Measurements from ENCODE around the gene TBC1D1. TPM values are rescaled to one million over a fixed set of nuclear protein-coding genes. Genes with fewer than 3 reads are reported as not detected.

TBC1D1 gene
- total and polyA plus RNA-seq, 5 experiments from 2014 or later: 18.4 to 53.8 (median 27.2) TPM

GRCh38 chr4:38102957-38103588, 212.2 kb downstream of the TBC1D1 start:
- no peak overlapping the region for H3K27ac Mint-ChIP-seq

GRCh38 chr4:38105475-38106220, 214.8 kb downstream of the TBC1D1 start:
- ATAC-seq (no peak), DNase-seq (no peak)
- Mint-ChIP-seq H3K9me3 (no peaks in the 10 kb centered on the region), H3K27ac (no peak overlapping the region), H3K4me3 (no peak overlapping the region), H3K4me1 (peaks cover 0 to 7% (median 1%) of the 10 kb centered on the region in 4 donors), H3K36me3 (peaks cover 0 to 91% (median 37%) of the 10 kb centered on the region in 3 donors), H3K27me3 (no peaks in the 10 kb centered on the region)
- POLR2A ChIA-PET: no interaction called here

More at GRCh38 chr4:38102957-38103588, 212.2 kb downstream of the TBC1D1 start:
- Mint-ChIP-seq H3K4me3 (no peak overlapping the region), H3K4me1 (peaks cover 0 to 11% (median 1%) of the 10 kb centered on the region in 4 donors), H3K36me3 (peaks cover 0 to 83% (median 45%) of the 10 kb centered on the region in 3 donors), H3K9me3 (no peaks in the 10 kb centered on the region), H3K27me3 (no peaks in the 10 kb centered on the region)
- DNase-seq: no peak
- no peak for ATAC-seq
- POLR2A ChIA-PET: no interaction called here

- Mint-ChIP-seq H3K4me1 (peaks cover 0 to 7% (median 1%) of the 10 kb centered on the region in 4 donors), H3K27me3 (no peaks in the 10 kb centered on the region), H3K27ac (no peak overlapping the region), H3K4me3 (no peak overlapping the region), H3K36me3 (peaks cover 0 to 85% (median 31%) of the 10 kb centered on the region in 3 donors), H3K9me3 (no peaks in the 10 kb centered on the region)
- no peak for DNase-seq
- POLR2A ChIA-PET: no interaction called here
- ATAC-seq: no peak
These were observed 215.4 kb downstream of the TBC1D1 start for GRCh38 chr4:38106311-38106710.

- Mint-ChIP-seq H3K4me3 (no peak overlapping the region), H3K9me3 (no peaks in the 10 kb centered on the region), H3K4me1 (peaks cover 0 to 7% (median 0%) of the 10 kb centered on the region in 4 donors), H3K36me3 (peaks cover 0 to 85% (median 26%) of the 10 kb centered on the region in 3 donors), H3K27ac (no peak overlapping the region), H3K27me3 (no peaks in the 10 kb centered on the region)
- DNase-seq (no peak), ATAC-seq (no peak)
- POLR2A ChIA-PET: no interaction called here
These were observed 216.1 kb downstream of the TBC1D1 start for GRCh38 chr4:38106886-38107514.

GRCh38 chr4:38107818-38108217, 216.9 kb downstream of the TBC1D1 start:
- peaks cover 0 to 7% (median 0%) of the 10 kb centered on the region in 4 donors for H3K4me1 Mint-ChIP-seq
- no peaks in the 10 kb centered on the region for H3K27me3 Mint-ChIP-seq

GRCh38 chr4:38109370-38109769, 218.5 kb downstream of the TBC1D1 start:
- no peak for ATAC-seq
- DNase-seq: no peak
- no peaks in the 10 kb centered on the region for H3K9me3 Mint-ChIP-seq
- H3K4me1 Mint-ChIP-seq: peaks cover 0 to 7% (median 0%) of the 10 kb centered on the region in 4 donors
- H3K27me3 Mint-ChIP-seq: no peaks in the 10 kb centered on the region
- no peak overlapping the region for H3K27ac Mint-ChIP-seq
- POLR2A ChIA-PET: interaction anchor here (0.6 kb wide), 1 partner anchor 38 kb away, joined by 10 read pairs; no protein-coding TSS in a partner anchor
- H3K36me3 Mint-ChIP-seq: peaks cover 0 to 70% (median 15%) of the 10 kb centered on the region in 3 donors
- no peak overlapping the region for H3K4me3 Mint-ChIP-seq

More at GRCh38 chr4:38107818-38108217, 216.9 kb downstream of the TBC1D1 start:
- H3K27ac Mint-ChIP-seq: peak overlapping the region in 1 of 10 donors; percentile 35
- DNase-seq (no peak), ATAC-seq (no peak)
- H3K4me3 Mint-ChIP-seq: no peak overlapping the region
- peaks cover 0 to 78% (median 25%) of the 10 kb centered on the region in 3 donors for H3K36me3 Mint-ChIP-seq
- no peaks in the 10 kb centered on the region for H3K9me3 Mint-ChIP-seq
- POLR2A ChIA-PET: no interaction called here

GRCh38 chr4:38109896-38110295, 219.0 kb downstream of the TBC1D1 start:
- peaks cover 0 to 7% (median under 1%) of the 10 kb centered on the region in 4 donors for H3K4me1 Mint-ChIP-seq
- H3K9me3 Mint-ChIP-seq: no peaks in the 10 kb centered on the region
- peak overlapping the region in 1 of 10 donors; percentile 48 for H3K27ac Mint-ChIP-seq
- DNase-seq (no peak), ATAC-seq (no peak)
- H3K4me3 Mint-ChIP-seq: no peak overlapping the region
- H3K27me3 Mint-ChIP-seq: no peaks in the 10 kb centered on the region
- H3K36me3 Mint-ChIP-seq: peaks cover 0 to 73% (median 15%) of the 10 kb centered on the region in 3 donors
- POLR2A ChIA-PET: no interaction called here

- H3K9me3 Mint-ChIP-seq: no peaks in the 10 kb centered on the region
- no peaks in the 10 kb centered on the region for H3K27me3 Mint-ChIP-seq
- ATAC-seq (no peak), DNase-seq (no peak)
- H3K4me3 Mint-ChIP-seq: no peak overlapping the region
- peaks cover 0 to 7% (median under 1%) of the 10 kb centered on the region in 4 donors for H3K4me1 Mint-ChIP-seq
- peak overlapping the region in 1 of 10 donors; percentile 44 for H3K27ac Mint-ChIP-seq
- H3K36me3 Mint-ChIP-seq: peaks cover 2 to 68% (median 11%) of the 10 kb centered on the region in 3 donors
- POLR2A ChIA-PET: interaction anchor here (0.6 kb wide), 1 partner anchor 22 kb away, joined by 3 read pairs; no protein-coding TSS in a partner anchor
These were observed 220.1 kb downstream of the TBC1D1 start for GRCh38 chr4:38111024-38111423.

GRCh38 chr4:38111717-38112116, 220.8 kb downstream of the TBC1D1 start:
- Mint-ChIP-seq H3K27me3 (no peaks in the 10 kb centered on the region), H3K9me3 (no peaks in the 10 kb centered on the region), H3K36me3 (peaks cover 7 to 68% (median 11%) of the 10 kb centered on the region in 3 donors), H3K4me3 (no peak overlapping the region), H3K27ac (no peak overlapping the region), H3K4me1 (peaks cover 0 to 7% (median under 1%) of the 10 kb centered on the region in 4 donors)
- POLR2A ChIA-PET: interaction anchor here (0.6 kb wide), 1 partner anchor 21 kb away, joined by 3 read pairs; no protein-coding TSS in a partner anchor
- DNase-seq (no peak), ATAC-seq (no peak)

- peaks cover 7 to 68% (median 13%) of the 10 kb centered on the region in 3 donors for H3K36me3 Mint-ChIP-seq
- peak overlapping the region in 3 of 10 donors; percentile 10 to 60 (median 51) for H3K27ac Mint-ChIP-seq
- no peaks in the 10 kb centered on the region for H3K9me3 Mint-ChIP-seq
- ATAC-seq (no peak), DNase-seq (no peak)
- H3K4me3 Mint-ChIP-seq: no peak overlapping the region
- H3K27me3 Mint-ChIP-seq: no peaks in the 10 kb centered on the region
- POLR2A ChIA-PET: no interaction called here
- H3K4me1 Mint-ChIP-seq: peaks cover 0 to 1% (median 0%) of the 10 kb centered on the region in 4 donors
These were observed 222.2 kb downstream of the TBC1D1 start for GRCh38 chr4:38113132-38113531.

- ATAC-seq: no peak
- Mint-ChIP-seq H3K4me3 (no peak overlapping the region), H3K27me3 (no peaks in the 10 kb centered on the region), H3K4me1 (peaks cover 0 to 1% (median under 1%) of the 10 kb centered on the region in 4 donors), H3K9me3 (no peaks in the 10 kb centered on the region), H3K27ac (peak overlapping the region in 2 of 10 donors; percentile 60 to 79), H3K36me3 (peaks cover 7 to 68% (median 14%) of the 10 kb centered on the region in 3 donors)
- POLR2A ChIA-PET: no interaction called here
- DNase-seq: no peak
These were observed 222.7 kb downstream of the TBC1D1 start for GRCh38 chr4:38113551-38113950.

GRCh38 chr4:38114386-38115150, 223.7 kb downstream of the TBC1D1 start:
- Mint-ChIP-seq H3K36me3 (peaks cover 7 to 67% (median 17%) of the 10 kb centered on the region in 3 donors), H3K4me1 (peaks cover 0 to 3% (median under 1%) of the 10 kb centered on the region in 4 donors), H3K27me3 (no peaks in the 10 kb centered on the region), H3K27ac (peak overlapping the region in 4 of 10 donors; percentile 24 to 69 (median 58)), H3K4me3 (no peak overlapping the region), H3K9me3 (no peaks in the 10 kb centered on the region)
- ATAC-seq (no peak), DNase-seq (no peak)
- POLR2A ChIA-PET: interaction anchor here (0.7 kb wide), 1 partner anchor 555 kb away, joined by 6 read pairs; no protein-coding TSS in a partner anchor

Data from naive thymus-derived CD8-positive, alpha-beta T cell (primary cell).